GM21423 (cell line): ENCODE measurements around the gene GHRL.

ENCODE experiments used
- ATAC-seq: cut with Tn5 transposase; IDR thresholded peaks from one replicate; pipeline ENCODE4 v1.9.1; 2021; ENCODE audit warnings: mild to moderate bottlenecking, moderate library complexity; ENCODE audit not compliant: unreplicated experiment

The GHRL gene, protein sequence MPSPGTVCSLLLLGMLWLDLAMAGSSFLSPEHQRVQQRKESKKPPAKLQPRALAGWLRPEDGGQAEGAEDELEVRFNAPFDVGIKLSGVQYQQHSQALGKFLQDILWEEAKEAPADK

DNA sequence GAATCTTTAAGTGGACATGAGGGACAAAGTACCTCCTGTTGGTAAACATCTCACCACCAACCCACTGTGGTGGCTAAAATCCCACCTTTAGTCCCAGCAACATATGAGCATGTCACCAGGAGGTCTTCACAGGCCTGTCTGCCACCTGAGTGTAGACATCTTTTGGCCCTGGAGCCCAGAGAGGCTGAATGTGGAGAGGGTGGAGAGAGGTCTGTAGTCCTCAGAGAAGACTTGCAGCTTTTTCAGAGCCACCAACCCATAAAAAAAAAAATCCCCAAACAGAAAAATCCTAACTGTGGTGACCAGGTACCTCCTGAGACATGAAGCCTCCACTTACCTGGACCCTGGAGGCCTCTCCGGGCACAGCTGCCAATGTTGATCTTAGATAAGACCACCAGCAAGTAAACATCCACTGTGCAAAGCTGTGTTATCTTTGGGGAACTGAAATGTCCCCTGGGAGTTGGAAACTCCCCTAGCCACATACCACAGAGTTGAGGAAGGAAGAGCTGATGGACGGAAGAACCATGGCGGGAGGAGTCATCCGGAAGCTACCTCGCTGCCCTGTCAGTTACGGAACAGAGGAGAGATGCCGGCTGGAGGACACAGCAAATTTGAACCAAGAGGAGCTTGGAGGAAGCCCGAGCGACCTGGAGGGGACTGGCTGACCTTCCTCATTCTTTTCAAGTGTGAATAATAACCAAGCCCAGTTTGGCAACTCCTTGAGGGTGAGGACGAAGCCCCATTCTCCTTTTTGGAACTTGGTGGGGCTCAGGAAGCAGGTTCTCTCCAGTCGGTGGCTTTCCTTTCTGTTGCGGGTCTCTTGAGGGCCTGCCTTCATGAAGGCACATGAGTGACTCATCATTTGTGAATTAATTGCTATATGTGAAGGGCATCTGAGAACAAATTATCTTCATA, at the start of gene GHRL:
TSS of gene GHRL (minus strand) at position 443 of the 915 bp plus-strand sequence. CDS start 2,767 bp downstream, outside the sequence.
- ATAC-seq = peak; percentile 77

DNA sequence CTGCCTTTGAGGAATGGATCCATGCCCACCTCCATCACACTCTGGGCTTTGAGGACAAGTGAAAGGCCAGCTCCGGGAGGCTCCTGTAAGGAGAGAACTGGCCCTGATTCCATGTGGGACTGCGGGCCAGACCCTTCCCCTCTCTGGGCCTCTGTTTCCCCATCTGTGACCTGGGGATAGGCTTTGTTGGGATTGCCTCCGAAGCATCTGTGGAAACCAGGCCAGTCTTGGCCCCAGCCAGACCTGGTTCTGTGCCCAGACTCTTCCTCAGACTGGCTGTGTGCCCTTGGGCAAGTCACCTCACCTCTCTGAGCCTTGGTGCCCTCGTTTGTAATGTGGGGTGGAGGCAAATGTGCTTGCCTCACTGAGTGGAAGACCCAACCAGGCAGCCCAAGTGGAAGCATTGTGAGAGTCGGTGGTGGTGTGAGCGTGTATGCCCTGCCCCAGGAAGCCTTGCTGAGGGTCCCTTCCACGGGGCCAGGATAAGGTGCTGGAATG, 49.2 kb upstream of the GHRL start:
- ATAC-seq = no peak

DNA sequence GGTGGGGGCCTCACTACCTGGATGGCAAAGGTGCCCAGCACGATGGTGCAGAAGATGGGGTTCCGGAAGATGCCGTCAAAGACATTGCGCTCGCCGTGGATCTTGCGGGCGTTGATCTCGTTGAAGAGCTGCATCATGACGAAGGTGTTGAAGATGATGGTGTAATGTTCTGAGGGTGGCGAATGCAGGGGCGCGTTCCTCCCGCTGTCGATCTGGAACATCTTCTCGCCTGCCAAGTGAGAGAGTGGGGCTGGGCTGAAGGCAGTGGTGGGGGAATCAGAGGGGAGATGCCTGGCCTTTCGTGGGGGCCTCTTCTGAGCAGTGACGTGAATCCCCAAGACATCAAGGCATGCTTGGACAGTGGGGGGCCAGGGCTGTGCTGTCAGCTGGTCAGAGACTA, 47.7 kb upstream of the GHRL start:
- ATAC-seq = no peak

DNA sequence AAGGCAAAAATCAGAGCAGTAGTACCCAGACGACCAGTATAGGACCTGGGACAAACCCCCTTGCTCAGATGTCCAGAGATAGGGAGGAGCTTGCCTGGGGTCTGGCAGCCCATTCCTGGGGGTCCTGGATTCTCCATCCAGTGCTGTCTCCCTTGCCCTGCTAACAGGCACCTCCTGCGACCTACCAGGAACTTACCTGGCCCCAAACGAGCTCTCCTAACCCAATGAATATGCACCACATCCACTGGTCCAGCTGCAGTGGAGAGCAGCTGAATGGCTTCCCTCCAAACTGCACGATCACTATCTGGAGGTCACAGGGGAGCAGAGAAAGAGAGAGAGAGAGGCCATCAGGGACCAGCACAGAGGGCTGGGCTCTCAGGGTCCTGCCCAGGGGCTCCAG, 47.3 kb upstream of the GHRL start:
- no peak for ATAC-seq

DNA sequence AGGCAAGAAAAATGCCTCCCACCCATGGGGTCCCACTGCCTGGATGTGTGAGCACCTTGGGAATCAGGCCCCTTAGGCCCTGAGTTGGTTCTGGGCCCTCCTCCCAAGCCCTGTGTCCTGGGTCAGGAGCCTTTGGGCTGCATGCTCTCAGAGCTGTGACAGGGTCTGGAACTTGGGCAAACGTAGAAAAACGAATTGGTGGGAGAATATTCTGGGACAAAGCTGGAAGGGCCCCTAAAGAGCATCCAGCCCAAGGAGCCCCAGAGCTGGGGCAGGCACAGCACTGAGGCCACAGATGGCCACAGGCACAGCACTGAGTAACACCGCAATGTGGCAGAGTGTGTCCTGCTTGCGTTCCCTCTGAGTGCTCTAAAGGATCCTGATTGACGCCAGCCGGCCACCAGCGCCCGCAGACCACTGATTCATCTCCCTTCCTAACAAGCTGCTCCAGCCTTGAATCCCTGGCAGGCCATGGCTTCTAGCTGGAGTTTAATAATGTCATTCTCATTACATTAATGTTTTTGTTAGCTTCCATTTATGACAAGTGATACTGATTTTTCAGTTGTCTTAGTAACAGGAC, 46.7 kb upstream of the GHRL start:
- ATAC-seq = no peak

DNA sequence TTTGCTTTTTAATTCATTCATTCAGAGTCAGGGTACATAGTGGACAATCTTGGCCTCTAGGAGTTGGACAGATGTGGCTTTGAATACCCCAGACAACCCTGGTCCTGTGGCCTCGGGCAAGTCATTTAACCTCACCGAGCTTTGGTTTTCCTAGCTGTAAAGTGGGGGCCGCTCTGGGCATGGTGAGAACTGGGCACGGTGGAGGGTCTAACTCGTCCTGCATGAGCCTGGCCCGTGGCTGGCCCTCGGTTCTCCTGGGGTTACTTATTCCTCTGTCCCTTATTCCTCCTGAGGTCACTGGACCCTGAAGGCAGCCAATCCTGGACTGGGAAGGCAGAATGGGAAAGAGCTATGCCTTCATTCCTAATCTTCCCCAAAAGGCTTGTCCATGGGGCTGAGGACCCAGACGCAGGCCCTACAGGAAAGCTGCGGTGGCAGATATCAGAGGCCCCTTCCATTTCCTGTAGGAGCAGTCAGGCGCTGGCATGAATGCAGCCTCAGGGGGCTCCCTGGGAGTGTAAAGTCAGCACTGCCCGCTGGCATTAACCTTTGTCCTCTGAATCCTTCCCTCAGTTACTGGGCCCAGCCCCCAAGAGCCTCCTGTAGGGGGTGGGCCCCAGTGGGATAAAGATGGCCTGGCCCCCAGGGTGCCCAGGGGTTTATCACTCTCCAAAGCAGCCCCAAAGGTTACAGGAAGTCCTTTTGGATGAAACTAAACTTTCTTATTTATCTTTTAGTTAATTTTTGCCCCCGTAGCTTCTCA, 46.0 kb upstream of the GHRL start:
- ATAC-seq = no peak

DNA sequence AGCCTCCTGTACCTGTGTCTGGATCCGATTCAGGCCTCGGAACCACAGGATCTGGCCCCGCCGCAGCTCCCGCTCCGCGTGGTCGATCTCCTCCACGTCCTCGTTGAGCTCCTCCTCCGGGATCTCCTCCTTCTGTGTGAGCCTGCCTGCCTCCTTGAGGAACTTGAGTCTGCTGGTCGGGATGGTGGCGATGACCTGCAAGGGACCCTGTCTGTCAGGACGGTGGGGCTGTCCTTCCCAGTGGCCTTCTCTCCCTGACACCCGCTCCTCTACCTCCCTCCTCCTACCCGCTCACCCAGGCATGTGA, 45.4 kb upstream of the GHRL start:
- no peak for ATAC-seq

DNA sequence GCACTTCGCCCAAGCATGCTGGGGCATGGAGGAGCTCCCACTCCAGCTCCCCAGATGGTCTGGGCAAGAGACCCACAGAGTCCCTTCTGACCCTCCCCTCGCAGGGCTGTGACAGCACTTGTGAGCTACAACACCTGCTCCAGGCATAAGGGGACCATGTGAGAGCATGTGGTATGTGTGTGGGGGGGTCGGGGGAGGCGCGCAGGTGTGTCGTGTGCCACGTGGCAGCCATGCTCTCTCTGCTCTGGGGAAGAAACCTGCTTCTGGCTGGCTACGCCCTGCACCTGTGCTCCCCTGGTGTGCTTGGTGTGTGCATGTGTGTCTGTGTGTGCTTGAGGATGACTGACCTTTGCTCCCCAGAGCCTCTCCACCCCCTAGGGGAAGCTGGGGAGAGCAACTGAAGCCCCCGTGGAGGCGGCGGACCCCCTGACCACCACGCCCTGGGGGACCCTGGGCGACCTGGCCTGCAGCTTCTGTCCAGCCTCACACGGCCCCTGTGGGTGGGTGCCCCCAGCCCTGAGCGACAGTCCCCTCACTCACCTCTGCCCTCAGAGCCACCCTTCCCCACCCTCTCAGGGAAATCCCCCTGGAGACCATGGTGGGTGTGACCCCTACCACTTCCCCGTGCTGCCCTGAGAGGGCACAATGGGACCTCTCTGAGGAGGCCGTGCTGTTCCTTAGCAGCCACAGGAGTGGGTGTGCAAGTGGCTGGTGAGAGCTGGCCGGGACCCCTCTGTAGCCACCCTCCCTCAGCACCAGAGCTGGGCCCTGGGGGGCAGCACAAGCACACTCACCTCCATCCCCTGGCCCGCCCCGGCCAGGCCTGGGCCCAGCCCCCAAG, 44.8 kb upstream of the GHRL start:
- no peak for ATAC-seq

DNA sequence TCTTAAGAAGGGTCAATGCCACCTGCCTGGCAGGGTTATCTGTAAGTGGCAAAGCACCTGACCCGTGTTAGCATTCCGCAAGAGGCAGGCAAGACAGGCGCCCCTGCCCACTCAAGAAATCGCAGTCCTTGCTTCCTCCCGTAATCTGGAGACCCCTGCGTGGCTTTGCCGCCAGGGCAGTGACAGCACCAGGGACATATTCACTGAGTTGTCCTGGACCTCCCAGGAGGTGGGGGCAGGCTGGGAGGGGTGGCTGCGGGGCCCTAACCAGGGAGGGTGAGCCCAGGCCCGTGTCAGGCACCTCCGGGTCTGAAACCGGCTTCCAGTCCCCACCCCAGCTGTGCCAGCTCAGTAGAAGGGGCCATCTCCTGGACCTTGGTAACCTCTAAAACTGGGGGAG, 44.0 kb upstream of the GHRL start:
- no peak for ATAC-seq

DNA sequence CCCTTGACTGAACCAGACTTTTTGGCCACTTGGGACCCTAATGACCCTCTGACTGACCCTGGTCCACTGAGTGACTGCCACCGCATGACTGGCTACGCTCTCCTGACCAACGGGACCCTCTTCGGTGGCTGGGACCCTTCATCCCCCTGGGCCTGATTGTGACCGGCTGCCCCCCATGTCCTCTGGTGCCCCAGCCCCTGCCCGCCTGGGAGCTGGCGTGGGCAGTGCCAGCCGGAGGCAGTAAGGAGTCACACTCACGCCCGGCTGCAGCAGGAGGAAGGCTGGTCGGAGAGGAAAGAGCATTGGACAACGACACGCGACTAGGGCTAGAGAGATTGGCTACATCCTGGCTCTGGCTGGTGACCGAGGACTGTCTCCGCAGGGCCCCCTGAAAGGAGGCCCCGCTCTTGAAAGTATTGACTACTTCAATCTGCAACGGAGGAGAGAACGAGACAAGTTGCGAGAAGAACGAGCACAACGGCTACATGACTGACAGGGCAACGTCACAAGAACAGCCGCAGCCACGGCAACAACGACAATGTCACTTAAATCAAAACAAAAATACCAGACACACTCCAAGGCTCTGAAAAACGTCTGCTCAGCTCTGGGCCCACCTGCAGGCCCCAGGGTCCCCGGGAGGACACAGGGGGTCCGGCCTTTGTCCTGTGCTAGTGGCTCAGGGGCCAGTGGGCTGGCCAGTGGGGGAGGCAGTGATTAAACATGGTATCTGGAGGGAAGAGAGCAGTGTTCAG, 43.3 kb upstream of the GHRL start:
- ATAC-seq = no peak

DNA sequence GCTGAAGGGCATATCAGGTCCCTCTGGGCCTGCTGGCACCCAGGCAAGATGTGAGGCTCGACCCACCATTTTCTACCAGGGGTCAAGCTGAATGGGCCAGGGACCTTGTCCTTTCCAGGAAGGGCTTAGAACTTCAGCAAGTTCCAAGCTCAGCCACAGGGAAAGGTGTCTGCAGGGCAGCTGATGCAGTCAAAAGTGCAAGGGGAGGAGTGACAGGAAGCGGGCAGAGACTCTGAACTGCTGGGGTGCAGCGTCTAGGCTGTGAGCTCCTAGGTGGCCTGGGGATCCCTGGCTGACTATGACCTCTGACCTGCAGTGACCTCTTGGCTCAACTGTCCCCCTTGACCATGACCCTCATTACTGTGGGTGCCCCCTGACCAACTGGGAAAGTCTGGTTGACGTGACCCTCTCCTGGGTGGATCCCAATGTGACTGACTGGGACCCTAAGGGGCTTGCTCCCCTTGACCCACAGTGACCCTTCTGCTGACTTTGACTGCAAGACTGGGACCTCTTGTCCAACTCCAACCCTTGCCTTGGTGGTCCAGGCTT, 42.5 kb upstream of the GHRL start:
- no peak for ATAC-seq

DNA sequence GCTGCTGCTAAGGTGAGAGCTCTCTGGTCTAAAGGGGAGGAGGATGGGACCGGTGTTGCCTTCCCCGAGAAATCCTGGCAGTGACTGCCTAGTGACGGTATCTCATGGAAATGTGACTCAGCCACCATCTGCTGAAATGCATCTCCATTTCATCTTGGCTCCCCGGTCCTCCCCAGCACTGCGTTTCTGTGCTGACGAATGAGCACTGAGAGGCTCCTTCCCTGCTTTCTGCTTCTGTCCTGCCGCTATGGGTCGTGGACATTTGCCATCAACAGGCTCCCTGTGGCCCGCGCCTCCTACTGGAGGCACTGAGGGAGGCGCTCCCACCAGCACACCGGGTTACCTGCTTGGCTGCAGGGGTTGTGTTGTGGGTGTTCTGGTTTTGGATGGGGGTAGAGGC, 41.7 kb upstream of the GHRL start:
- ATAC-seq = no peak

DNA sequence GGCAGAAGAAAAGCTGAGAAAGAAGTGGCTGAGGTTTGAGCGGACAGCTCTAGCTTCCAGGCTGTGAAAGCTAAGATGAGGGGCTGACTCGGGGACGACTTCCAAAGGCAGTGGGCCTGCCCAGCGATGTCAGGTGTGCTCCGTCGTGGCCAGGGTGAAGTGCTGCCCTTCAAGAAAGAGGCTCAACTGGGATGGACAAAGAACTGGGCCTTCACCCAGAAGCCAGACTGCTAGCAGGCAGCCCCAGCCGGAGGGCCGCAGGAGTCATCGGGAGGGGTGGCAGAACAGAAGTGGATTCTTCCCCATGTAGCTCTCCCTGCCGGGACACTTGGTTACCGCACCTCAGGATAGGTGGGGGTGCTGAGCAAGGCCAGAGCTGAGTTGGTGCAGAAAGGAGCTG, 41.3 kb upstream of the GHRL start:
- ATAC-seq = no peak

DNA sequence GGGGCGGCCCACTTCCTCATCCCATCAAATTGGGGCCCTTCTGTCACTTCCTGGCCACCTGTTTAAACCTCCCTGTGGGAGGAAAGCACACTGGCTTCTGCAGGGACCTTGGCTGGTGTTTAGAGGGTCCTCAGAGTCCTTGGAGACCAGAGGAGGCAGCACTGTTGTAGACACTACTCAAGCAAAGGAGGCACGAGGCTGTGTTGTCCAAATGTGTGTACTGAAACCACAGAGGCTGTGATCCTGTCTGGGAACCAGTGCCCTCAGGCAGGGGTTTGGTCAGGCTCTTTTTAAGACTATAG, 40.6 kb upstream of the GHRL start:
- ATAC-seq = no peak

DNA sequence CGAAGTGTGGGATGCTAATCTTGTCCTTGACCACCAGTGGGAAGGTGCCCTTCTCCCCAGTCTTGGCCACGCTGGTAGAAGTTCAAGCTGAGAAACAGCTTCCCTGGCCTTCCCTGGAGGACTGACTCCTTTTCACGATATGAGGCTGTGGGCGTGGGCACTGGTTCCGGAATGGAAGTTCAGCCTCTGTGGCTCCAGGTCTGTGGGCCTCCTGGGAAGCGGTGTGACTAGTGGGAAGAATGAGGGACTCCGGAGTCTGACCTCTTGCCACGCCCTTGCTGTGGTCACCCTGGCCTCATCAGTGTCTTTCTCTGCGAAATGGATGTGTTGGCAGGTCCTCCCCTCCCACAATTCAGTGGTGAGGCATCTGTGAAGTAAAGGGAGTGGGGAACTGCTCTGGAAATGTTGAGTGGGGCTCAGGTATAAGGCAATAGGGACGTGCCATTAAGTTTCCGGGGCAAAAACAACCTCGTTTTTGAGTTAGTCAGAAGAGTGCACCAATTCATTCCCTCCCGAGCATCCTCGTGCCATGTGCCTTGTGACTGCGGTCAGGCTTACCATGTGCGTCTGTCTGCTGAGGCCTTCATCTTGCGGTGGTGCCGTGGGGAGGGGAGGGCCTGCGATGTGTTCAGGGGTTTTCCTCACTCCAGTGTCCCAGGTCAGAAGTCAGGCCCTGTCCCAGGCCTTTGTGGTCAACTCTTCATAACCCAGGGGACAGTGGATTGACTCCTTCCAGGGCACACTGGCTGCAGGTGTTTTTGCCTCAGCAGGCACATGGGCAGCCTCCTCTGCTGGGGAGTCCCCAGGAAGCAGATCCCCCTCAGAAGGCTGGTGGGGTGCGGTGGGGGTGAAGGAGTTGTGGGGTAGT, 40.0 kb upstream of the GHRL start:
- no peak for ATAC-seq

DNA sequence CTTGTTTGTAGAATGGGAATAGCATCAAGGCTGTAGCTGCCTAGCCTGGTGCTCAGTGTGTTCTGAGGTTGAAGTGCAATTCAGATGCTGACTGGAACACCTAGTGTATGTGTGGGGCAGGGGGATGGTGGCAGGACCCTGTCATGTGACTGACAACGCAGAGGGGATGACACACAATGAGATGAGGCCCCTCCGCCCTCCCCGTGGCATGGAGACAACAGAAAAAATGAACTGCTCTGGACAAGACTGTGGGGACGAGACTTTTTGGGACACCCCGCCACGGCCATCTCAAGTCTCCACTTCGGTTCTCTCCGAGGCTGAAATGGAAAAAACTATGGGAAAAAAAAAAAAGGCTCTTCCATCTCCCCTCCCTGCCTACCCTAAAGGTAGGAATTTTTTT, 38.6 kb upstream of the GHRL start:
- ATAC-seq = no peak

DNA sequence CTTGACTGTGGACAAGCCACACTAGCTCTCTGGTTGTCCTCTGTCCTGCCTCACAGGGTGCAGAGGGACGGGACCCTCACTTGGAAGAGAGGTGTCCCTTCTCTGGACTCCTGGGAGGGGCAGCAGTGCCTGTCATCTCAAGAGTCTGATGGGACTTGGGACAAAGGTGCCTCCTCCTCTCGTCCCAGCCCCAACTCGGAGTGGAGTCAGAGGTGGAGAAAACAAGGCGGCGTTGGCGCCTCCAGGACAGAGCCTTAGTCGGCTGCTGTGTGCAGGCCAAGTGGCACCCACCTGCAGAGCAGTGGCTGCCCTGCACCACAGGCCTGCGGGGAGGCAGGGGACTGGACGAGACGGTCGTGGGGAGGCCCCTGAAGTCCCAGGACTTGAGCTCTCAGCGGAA, 37.6 kb upstream of the GHRL start:
- no peak for ATAC-seq

DNA sequence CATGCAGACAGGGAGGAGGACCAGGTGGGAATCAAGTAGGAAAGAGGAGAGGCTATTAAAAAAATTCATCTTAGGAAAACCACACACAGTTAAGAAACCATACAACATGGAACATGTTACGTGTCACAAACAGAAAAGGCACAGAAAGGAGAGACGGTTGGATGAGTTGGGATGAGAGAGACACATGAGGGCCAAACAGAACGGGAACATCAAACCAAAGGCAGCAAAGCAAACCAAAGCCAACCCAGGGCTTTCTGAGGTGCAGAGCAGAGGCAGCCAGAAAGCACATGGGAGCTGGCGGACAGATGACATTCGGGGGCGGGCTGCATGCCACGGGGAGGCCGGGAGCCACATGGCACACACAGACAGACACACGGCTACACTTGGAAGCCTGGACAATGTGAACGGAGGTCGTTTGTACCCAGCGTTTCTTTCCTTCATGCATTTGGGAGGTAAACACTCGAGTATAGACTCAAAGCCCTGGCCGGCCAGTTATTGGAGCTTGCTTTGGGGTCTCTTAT, 36.8 kb upstream of the GHRL start:
- ATAC-seq = no peak
